C1 segment of cervical spinal cord (tissue), 14 donors: Measurements from ENCODE around the gene SHMT2.

Experiments
- DNase-seq, 14 donors: peaks; one replicate each; lab custom pipeline; 2025; lab: John Stamatoyannopoulos, UW

The SHMT2 gene

GRCh38 chr12:57196956-57197355 lies 32.6 kb upstream of the SHMT2 start:
- no peak for DNase-seq

- no peak for DNase-seq
Observed at GRCh38 chr12:57198329-57198728, 31.2 kb upstream of the SHMT2 start.

- DNase-seq = no peak
Observed at GRCh38 chr12:57199191-57199590, 30.3 kb upstream of the SHMT2 start.

GRCh38 chr12:57200497-57200896 lies 29.0 kb upstream of the SHMT2 start:
- no peak for DNase-seq

- DNase-seq = no peak
Observed at GRCh38 chr12:57201219-57201618, 28.3 kb upstream of the SHMT2 start.

GRCh38 chr12:57201631-57202030 lies 27.9 kb upstream of the SHMT2 start:
- DNase-seq = peak in 1 of 14 donors; percentile 26

- DNase-seq = no peak
Observed at GRCh38 chr12:57202321-57202720, 27.2 kb upstream of the SHMT2 start.

GRCh38 chr12:57203201-57203600 lies 26.3 kb upstream of the SHMT2 start:
- DNase-seq = peak in 1 of 14 donors; percentile 69

- DNase-seq = peak in 1 of 14 donors; percentile 86
Observed at GRCh38 chr12:57203791-57204190, 25.7 kb upstream of the SHMT2 start.

- no peak for DNase-seq
Observed at GRCh38 chr12:57204454-57204853, 25.1 kb upstream of the SHMT2 start.

- no peak for DNase-seq
Observed at GRCh38 chr12:57205186-57205585, 24.3 kb upstream of the SHMT2 start.

GRCh38 chr12:57205931-57206330 lies 23.6 kb upstream of the SHMT2 start:
- no peak for DNase-seq

- peak in 3 of 14 donors; percentile 14 to 39 (median 16) for DNase-seq
Observed at GRCh38 chr12:57207731-57208630, 21.5 kb upstream of the SHMT2 start.

- DNase-seq = peak in 11 of 14 donors; percentile 9 to 71 (median 28)
Observed at GRCh38 chr12:57208631-57209282, 20.8 kb upstream of the SHMT2 start.

GRCh38 chr12:57209916-57210315 lies 19.6 kb upstream of the SHMT2 start:
- no peak for DNase-seq

GRCh38 chr12:57210461-57210860 lies 19.1 kb upstream of the SHMT2 start:
- peak in 1 of 14 donors; percentile 27 for DNase-seq

- DNase-seq = peak in 1 of 14 donors; percentile 35
Observed at GRCh38 chr12:57210926-57211692, 18.4 kb upstream of the SHMT2 start.

- no peak for DNase-seq
Observed at GRCh38 chr12:57211791-57212700, 17.5 kb upstream of the SHMT2 start.

GRCh38 chr12:57212701-57213057 lies 16.8 kb upstream of the SHMT2 start:
- no peak for DNase-seq

GRCh38 chr12:57213058-57213715 lies 16.3 kb upstream of the SHMT2 start:
- DNase-seq = peak; percentile 12 to 84 (median 71)
